Neural progenitor cell (in vitro differentiated cells): ENCODE data around the gene PPARGC1A. TPM values are rescaled to one million over a fixed set of nuclear protein-coding genes. Genes with fewer than 3 reads are reported as not detected.

ENCODE experiments used
- DNase-seq: peaks from one replicate; pipeline ENCODE4 v3.0.0-alpha.2; 2016; ENCODE audit warnings: low spot score
- H2AFZ ChIP-seq: fragments of 200-600 bp; sonication (generic); replicated peaks from 2 replicates; pipeline ENCODE4 v1.6.1; 2016; ENCODE audit warnings: antibody characterized with exemption
- H3F3A ChIP-seq: fragments of 200-600 bp; sonication (generic); 2 replicates; pipeline ENCODE4 v1.6.1; 2016; ENCODE audit warnings: antibody characterized with exemption, low read depth
- H3K27ac ChIP-seq: fragments of 200-600 bp; sonication (generic); 2 replicates; pipeline ENCODE4 v1.5.1; 2016; ENCODE audit warnings: mild to moderate bottlenecking
- H3K27me3 ChIP-seq: fragments of 200-600 bp; sonication (generic); 2 replicates; pipeline ENCODE4 v1.6.1; 2016; ENCODE audit warnings: mild to moderate bottlenecking, moderate library complexity
- H3K36me3 ChIP-seq: fragments of 200-600 bp; sonication (generic); 2 replicates; pipeline ENCODE4 v1.5.1; 2016
- H3K4me1 ChIP-seq: fragments of 200-600 bp; sonication (generic); 2 replicates; pipeline ENCODE4 v1.6.1; 2016; ENCODE audit warnings: mixed run types
- H3K4me2 ChIP-seq: fragments of 200-600 bp; sonication (generic); 2 replicates; pipeline ENCODE4 v1.6.1; 2016
- H3K4me3 ChIP-seq: fragments of 200-600 bp; sonication (generic); 2 replicates; pipeline ENCODE4 v1.5.1; 2016
- H3K79me2 ChIP-seq: fragments of 200-600 bp; sonication (generic); 2 replicates; pipeline ENCODE4 v1.6.1; 2016; ENCODE audit warnings: low read depth
- H3K9ac ChIP-seq: fragments of 200-600 bp; sonication (generic); 2 replicates; pipeline ENCODE4 v1.6.1; 2016
- H3K9me3 ChIP-seq: fragments of 200-600 bp; sonication (generic); 2 replicates; pipeline ENCODE4 v1.5.1; 2016; ENCODE audit warnings: low read depth
- H4K20me1 ChIP-seq: fragments of 200-600 bp; sonication (generic); 2 replicates; pipeline ENCODE4 v1.6.1; 2016; ENCODE audit warnings: low read depth
- H3K27ac Mint-ChIP-seq: 3 replicates; pipeline ENCODE4 v1.8.0; 2021; ENCODE audit warnings: mixed read lengths
- H3K27me3 Mint-ChIP-seq: 2 replicates; pipeline ENCODE4 v1.8.0; 2022; ENCODE audit warnings: low read depth, mild to moderate bottlenecking, inconsistent platforms, moderate library complexity, mixed read lengths; ENCODE audit not compliant: insufficient read depth
- H3K36me3 Mint-ChIP-seq: 3 replicates; pipeline ENCODE4 v1.8.0; 2021; ENCODE audit warnings: mixed read lengths
- H3K4me1 Mint-ChIP-seq: 3 replicates; pipeline ENCODE4 v1.8.0; 2021; ENCODE audit warnings: mixed read lengths
- H3K4me3 Mint-ChIP-seq: 3 replicates; pipeline ENCODE4 v1.8.0; 2021; ENCODE audit warnings: mild to moderate bottlenecking, moderate library complexity, mixed read lengths
- H3K9me3 Mint-ChIP-seq: 3 replicates; pipeline ENCODE4 v1.8.0; 2020; ENCODE audit warnings: mixed read lengths
- EZH2 ChIP-seq: fragments of 200-600 bp; sonication (generic); IDR thresholded peaks from 2 replicates; pipeline ENCODE4 v1.6.1; 2017; ENCODE audit warnings: antibody characterized with exemption, mild to moderate bottlenecking, moderate library complexity
- EZH2phosphoT487 ChIP-seq: fragments of 200-600 bp; sonication (generic); IDR thresholded peaks from 2 replicates; pipeline ENCODE4 v1.6.1; 2017; ENCODE audit warnings: antibody characterized with exemption
- total RNA-seq: library from RNA; depleted of rRNA; stranded (reverse); fragments of >200 nt; gene quantifications from 2 replicates; pipeline ENCODE4 v1.2.3, GENCODE V29; 2015; ENCODE audit warnings: low replicate concordance
- TF ChIP-seq, protein P1 (sequence below): fragments of 200-600 bp; sonication (generic); IDR thresholded peaks from 2 replicates; pipeline ENCODE4 v1.5.1; 2017; ENCODE audit warnings: antibody characterized with exemption, mild to moderate bottlenecking

The PPARGC1A gene
- total RNA-seq, 1 donor from 2014 or later: 6.6 TPM

DNA sequence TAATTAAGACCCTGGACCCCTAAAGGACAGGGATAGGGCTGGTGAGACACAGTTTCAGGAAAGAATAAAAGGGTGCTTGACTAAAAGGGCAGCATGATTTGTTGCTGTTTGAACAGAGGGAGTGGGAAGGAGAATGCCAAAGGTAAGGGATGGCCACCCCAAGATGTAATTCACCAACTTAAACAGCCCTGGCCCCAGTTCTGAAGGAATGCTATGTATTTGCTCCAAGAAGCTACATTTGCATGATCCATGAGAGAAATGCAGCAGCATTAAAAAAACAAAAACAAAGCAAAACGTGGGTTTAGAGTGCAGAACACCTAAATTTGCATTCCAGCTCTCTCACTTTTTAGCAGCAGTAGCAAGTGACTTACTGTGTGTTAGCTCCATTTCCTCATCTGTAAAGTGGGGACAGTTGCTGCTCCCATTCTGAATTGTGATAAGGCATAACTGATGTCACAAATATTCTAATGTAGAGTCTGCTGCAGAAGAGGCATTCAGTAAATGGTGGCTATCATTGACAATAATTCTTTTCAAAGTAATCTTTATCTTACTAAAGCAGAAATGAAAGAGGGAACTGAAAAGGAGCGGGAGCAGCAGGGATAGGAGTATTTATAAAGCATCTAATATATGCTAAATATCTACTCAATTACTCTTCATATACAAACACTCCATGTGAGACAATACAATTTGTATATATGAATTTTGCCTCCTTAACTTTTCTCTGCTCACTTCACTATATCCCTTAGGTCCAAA lies 115.8 kb downstream of the PPARGC1A start:
- H3K9me3 Mint-ChIP-seq: no peaks in the 10 kb centered on the region
- no peak for DNase-seq
- TF ChIP-seq EZH2: no peak
- TF ChIP-seq, protein P1, sequence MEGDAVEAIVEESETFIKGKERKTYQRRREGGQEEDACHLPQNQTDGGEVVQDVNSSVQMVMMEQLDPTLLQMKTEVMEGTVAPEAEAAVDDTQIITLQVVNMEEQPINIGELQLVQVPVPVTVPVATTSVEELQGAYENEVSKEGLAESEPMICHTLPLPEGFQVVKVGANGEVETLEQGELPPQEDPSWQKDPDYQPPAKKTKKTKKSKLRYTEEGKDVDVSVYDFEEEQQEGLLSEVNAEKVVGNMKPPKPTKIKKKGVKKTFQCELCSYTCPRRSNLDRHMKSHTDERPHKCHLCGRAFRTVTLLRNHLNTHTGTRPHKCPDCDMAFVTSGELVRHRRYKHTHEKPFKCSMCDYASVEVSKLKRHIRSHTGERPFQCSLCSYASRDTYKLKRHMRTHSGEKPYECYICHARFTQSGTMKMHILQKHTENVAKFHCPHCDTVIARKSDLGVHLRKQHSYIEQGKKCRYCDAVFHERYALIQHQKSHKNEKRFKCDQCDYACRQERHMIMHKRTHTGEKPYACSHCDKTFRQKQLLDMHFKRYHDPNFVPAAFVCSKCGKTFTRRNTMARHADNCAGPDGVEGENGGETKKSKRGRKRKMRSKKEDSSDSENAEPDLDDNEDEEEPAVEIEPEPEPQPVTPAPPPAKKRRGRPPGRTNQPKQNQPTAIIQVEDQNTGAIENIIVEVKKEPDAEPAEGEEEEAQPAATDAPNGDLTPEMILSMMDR: no peak
- TF ChIP-seq EZH2phosphoT487: no peak
- no peaks in the 10 kb centered on the region for H3K4me1 ChIP-seq
- H4K20me1 ChIP-seq: no peaks in the 10 kb centered on the region
- no peak overlapping the region for H3K27ac Mint-ChIP-seq
- peaks cover 4% of the 10 kb centered on the region for H3K27me3 Mint-ChIP-seq
- no peaks in the 10 kb centered on the region for H3K4me1 Mint-ChIP-seq
- no peak overlapping the region for H3K4me3 Mint-ChIP-seq
- H3K36me3 Mint-ChIP-seq: no peaks in the 10 kb centered on the region
- H3F3A ChIP-seq: no peaks in the 10 kb centered on the region
- H3K79me2 ChIP-seq: no peaks in the 10 kb centered on the region
- H2AFZ ChIP-seq: no peak overlapping the region
- no peak overlapping the region for H3K9ac ChIP-seq
- H3K4me2 ChIP-seq: no peak overlapping the region
- no peak overlapping the region for H3K4me3 ChIP-seq
- H3K9me3 ChIP-seq: no peaks in the 10 kb centered on the region
- no peaks in the 10 kb centered on the region for H3K36me3 ChIP-seq
- no peak overlapping the region for H3K27ac ChIP-seq
- H3K27me3 ChIP-seq: no peaks in the 10 kb centered on the region

DNA sequence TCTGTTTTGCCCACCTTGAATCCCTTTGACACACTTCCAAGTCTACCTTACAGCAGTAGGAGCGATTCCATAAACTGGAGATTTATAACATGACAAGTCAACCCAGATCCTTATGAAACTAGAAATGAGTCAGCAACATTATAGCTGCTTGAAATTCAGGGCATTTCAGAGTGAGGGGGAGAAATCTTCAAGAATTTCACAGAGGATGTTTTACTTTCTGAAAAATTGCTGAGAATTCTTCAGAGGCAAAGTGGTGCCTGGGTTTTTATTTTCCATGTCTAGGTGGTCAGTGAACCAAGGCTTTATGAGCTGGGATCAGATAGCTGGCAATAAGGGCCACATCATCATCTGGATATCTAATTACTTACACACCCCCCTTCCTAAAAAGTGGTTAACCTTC lies 119.8 kb downstream of the PPARGC1A start:
- no peak for TF ChIP-seq EZH2phosphoT487
- TF ChIP-seq, protein P1: no peak
- no peak for TF ChIP-seq EZH2
- no peak overlapping the region for H3K4me3 Mint-ChIP-seq
- H3F3A ChIP-seq: no peaks in the 10 kb centered on the region
- H4K20me1 ChIP-seq: no peaks in the 10 kb centered on the region
- H3K79me2 ChIP-seq: no peaks in the 10 kb centered on the region
- H3K27ac Mint-ChIP-seq: no peak overlapping the region
- no peak overlapping the region for H3K27ac ChIP-seq
- H2AFZ ChIP-seq: no peak overlapping the region
- no peaks in the 10 kb centered on the region for H3K27me3 ChIP-seq
- no peak overlapping the region for H3K4me3 ChIP-seq
- peaks cover 2% of the 10 kb centered on the region for H3K27me3 Mint-ChIP-seq
- no peaks in the 10 kb centered on the region for H3K9me3 ChIP-seq
- no peak for DNase-seq
- no peaks in the 10 kb centered on the region for H3K4me1 Mint-ChIP-seq
- no peak overlapping the region for H3K4me2 ChIP-seq
- no peaks in the 10 kb centered on the region for H3K9me3 Mint-ChIP-seq
- no peak overlapping the region for H3K9ac ChIP-seq
- H3K36me3 ChIP-seq: no peaks in the 10 kb centered on the region
- no peaks in the 10 kb centered on the region for H3K4me1 ChIP-seq
- H3K36me3 Mint-ChIP-seq: no peaks in the 10 kb centered on the region

DNA sequence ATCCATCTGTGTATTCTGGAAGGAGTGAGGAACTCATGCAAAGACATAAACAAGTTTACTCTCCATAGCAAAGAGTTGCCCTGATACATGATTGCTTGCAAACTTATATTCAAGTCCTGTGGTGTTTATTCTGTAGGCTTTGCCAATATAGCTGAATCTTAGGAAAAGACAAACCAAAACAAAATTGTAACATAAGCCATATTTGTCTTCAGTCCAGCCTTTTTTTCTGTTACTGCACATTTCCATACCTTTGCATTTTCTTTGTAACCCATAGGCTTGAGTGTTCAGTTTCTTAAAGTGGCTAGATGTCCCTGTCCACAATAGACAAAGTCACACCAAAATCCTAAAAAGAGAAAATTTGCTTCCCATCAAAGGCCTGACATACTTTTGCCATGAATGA lies 120.4 kb downstream of the PPARGC1A start:
- DNase-seq: no peak
- peaks cover 2% of the 10 kb centered on the region for H3K27me3 Mint-ChIP-seq
- Histone ChIP-seq H3K9me3 (no peaks in the 10 kb centered on the region), H3K36me3 (no peaks in the 10 kb centered on the region), H3K4me3 (no peak overlapping the region), H4K20me1 (no peaks in the 10 kb centered on the region), H3K4me2 (no peak overlapping the region), H2AFZ (no peak overlapping the region), H3F3A (no peaks in the 10 kb centered on the region), H3K27me3 (no peaks in the 10 kb centered on the region), H3K4me1 (no peaks in the 10 kb centered on the region), H3K9ac (no peak overlapping the region), H3K79me2 (no peaks in the 10 kb centered on the region), H3K27ac (no peak overlapping the region)
- H3K4me1 Mint-ChIP-seq: no peaks in the 10 kb centered on the region
- TF ChIP-seq EZH2phosphoT487 (no peak), EZH2 (no peak)
- TF ChIP-seq, protein P1: no peak
- no peaks in the 10 kb centered on the region for H3K36me3 Mint-ChIP-seq
- H3K4me3 Mint-ChIP-seq: no peak overlapping the region
- no peak overlapping the region for H3K27ac Mint-ChIP-seq
- H3K9me3 Mint-ChIP-seq: no peaks in the 10 kb centered on the region
